GM18505 (cell line): ENCODE results near the gene C17orf50.

ENCODE experiments used
- ATAC-seq: cut with Tn5 transposase; IDR thresholded peaks from one replicate; pipeline ENCODE4 v1.9.1; 2021; ENCODE audit not compliant: unreplicated experiment
- POLR2A ChIP-seq: IDR thresholded peaks from 4 replicates; pipeline ENCODE4 v1.6.1; 2011; ENCODE audit warnings: borderline replicate concordance; ENCODE audit not compliant: insufficient read depth, insufficient read length; ENCODE audit errors: extremely low read depth

The C17orf50 gene

DNA sequence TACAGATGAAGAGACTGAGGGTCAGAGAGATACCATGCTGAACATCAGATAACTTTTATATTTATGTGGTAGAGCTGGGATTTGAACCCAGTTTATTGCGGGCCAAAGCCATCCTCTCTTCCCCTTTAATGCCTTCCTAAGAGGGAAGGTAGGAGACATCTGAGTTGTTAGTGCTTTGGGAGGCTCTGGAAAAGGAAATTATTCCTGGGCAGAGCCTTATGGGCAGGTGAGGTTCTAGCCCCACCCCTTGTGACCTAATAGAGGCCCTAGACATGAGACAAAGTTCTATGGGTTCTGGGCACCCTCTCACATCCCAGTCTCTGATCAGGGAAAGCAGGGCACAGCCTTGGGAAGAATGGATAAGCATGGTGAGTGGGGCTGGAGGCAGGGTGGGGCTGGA lies at the start of gene C17orf50:
C17orf50 (plus strand) TSS at position 301 of the 400 bp plus-strand sequence; CDS start at position 356, 55 bp downstream.
- TF ChIP-seq POLR2A = no peak
- no peak for ATAC-seq

DNA sequence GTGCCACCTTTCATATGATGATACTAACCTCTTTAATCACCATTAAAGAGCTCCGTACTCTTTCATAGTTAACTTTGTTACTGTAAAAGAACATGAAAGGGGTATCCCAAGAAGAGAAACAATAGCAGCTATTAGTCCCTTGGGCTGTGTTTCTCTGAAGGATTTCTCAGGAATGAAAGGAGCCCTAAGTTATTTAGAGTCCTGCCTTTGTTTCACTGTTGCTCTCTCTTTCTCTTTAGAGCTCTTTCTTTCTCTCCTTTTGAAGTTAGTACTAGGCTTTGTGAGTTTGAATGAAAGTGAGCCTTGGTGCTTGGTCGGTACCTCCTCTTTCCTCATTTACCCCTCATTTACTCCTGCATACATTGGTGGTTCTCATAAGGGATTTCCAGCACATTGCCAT lies 49.7 kb upstream of the C17orf50 start:
- TF ChIP-seq POLR2A = no peak
- ATAC-seq = no peak

DNA sequence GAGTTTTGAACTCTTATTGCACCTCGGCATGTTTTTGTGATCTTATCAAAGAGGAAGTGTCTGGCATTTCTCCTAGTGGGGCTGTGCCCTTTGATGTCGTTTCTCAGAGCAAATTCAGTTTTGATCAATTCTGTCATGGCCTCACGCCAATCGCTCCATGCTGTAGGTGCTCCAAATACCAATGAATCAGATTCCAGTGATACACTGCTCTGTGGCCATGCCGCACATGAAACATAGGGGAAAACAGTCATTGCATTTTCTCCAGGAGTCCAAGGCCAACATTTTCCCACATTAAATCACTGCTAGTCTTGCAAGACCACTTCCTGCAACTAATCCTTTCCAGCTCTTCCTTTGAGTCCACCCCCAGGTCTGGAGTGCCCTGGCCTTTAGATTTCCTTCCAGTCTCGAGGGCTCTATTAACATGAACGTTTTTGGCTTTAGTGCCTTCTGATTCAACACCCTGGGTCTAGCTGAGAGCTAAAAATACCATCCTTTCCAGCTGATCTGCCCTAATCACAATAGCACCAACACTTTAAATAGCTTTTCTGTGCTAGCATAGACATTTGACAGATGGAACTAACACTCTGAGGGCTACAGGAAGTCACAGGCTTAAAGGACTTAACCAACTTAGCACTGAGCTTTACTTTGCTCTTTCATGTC lies 47.5 kb upstream of the C17orf50 start:
- no peak for ATAC-seq
- TF ChIP-seq POLR2A = no peak

DNA sequence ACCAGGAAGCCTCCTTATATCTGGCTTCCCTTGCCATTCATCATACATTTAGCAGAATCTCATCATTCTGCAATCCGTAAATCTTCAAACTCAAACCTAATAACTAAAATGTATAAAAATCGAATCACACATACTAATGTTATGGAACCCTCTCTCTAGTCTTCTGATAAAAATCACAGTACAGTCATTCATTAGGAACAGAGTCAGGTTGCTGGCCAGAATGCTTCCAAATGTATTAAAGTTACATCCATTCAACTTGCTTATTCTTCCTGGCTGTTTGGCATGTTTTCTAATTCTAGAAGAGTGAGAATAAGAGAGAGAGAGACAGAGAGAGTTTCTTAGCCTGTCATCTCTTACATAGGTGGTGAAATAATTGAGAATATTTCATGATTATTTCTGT lies 45.7 kb upstream of the C17orf50 start:
- no peak for TF ChIP-seq POLR2A
- ATAC-seq = no peak

DNA sequence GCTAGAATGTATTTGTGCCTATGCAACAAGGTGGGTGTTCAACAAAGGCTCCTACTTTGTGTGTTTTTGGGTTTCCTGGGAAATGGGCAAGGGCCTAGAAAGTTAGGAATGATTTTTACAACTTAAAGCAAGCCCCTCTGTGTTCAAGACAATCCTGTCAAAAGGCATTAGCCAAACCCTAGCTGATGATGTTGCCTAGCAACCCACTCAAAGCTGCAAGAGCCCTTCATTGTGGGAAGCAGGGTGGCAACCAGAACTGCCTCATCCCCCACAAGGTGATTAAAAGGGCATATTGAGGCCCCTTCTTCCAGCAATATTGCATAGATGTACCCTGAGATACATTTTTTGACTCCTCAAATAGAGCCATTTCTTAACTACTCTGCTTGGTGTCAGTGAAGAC lies 45.3 kb upstream of the C17orf50 start:
- ATAC-seq = no peak

DNA sequence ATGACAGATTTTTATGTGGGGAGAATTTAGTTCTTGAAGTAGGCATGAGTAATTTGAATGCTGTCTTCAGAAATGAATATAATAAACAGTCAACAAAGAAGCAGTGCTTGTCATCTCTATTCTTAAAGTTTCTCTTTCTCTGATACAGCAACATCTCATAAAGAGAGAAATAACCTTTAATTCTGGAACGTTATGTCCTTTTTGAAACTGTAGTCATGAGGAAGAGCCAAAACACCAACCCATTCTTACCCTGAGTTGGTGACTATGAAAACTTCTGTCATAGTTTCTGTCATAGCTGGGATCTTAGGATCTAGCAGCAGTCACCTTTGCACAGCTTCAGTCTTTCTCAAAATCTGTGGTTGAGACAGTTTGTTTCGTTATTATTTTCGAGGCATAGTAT lies 44.5 kb upstream of the C17orf50 start:
- ATAC-seq = no peak
- TF ChIP-seq POLR2A = no peak

More for the DNA sequence above, 45.3 kb upstream of the C17orf50 start:
- TF ChIP-seq POLR2A = no peak

DNA sequence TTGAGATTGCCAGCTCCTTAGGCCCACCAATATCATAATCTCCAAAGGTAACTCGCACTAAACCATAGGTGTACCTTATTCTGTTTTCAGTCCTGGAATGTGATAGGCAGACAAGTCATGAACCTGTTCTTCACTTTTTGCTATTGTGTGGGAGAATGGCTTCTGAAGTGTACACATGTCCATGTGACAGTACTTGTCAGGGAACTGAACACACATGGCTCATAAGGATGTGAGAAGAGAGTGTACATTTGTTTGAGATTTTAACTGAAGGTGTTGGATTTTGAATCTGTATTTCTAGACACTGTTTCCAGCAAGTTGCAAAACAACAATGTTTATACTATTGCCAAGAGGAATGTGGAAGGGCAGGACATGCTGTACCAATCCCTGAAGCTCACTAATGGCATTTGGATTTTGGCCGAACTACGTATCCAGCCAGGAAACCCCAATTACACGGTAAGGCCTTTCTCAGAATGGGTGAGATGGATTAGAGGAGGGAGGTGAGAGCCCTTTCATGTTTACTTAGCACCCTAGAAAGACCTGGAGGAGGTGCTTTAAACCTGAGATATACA lies 43.7 kb upstream of the C17orf50 start:
- no peak for ATAC-seq
- no peak for TF ChIP-seq POLR2A

DNA sequence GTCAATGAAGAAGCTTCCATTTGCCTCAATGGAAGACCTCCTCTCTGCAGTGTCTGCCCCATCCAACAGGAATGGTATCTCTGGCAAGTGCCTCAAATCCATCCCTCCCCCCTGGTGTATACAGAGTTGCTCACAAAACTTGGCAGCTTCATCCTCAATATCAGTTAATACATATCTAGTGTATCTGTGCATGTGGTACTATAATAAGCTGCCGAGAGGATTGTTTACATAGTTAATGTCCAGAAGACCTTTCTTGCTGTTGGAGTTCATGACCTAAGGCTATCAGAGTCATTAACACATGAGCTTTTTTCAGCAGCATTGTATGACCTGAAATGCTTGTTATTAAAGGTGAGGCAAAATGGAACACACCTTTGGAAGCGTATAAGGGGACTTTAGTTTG lies 43.2 kb upstream of the C17orf50 start:
- no peak for ATAC-seq
- no peak for TF ChIP-seq POLR2A

DNA sequence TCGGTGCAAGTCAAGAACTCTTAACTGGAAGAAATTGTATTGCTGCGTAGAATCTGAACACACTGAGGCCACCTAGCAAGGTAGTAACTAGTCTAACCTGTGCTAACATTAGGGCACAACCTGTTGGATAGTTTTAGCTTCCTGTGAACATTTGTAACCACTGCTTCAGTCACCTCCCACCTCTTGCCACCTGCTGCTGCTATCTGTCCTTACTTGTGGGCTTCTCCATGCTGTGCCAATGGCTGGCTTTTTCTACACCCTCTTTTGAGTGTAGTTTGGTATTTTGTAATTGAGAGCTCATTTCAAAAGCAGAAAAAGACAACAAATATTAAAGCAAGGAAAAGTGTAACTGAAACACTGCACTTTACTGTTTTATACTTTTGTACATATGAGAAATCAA lies 37.0 kb upstream of the C17orf50 start:
- no peak for TF ChIP-seq POLR2A
- no peak for ATAC-seq

DNA sequence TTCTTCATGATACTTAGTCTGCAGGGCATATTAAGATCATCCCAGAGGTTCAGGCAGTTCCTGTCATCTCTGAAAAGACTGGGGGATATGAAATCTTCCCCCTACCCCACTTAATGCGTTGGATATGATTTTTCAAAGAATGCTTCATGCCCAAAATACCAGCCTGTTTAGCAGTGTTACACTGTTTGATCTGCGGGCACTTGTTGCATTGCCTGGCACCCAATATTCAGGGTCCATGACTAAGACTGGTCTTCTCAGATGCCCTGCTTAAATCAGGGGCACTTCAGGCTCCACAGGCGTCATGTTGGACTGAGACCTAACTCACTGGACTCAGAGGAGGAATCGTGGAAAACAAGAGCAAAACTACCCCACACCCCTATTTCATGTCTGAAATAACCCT lies 35.6 kb upstream of the C17orf50 start:
- no peak for TF ChIP-seq POLR2A
- ATAC-seq = no peak

DNA sequence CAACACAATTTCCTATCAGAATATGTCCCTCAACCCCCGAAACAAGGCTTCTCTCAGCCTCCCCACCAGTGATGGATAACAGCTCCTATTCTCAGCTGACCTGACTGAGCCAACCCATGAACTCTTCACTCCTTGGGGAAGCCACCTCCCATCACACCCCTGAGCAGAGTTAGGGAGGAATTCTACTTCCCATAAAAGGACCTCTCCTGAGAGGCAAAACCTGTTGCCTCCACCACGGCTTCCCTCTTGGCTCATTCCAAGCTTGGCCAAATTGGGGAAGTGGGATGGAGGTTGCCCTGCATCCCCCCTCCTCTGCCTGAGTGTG lies 34.9 kb upstream of the C17orf50 start:
- ATAC-seq = no peak
- no peak for TF ChIP-seq POLR2A

DNA sequence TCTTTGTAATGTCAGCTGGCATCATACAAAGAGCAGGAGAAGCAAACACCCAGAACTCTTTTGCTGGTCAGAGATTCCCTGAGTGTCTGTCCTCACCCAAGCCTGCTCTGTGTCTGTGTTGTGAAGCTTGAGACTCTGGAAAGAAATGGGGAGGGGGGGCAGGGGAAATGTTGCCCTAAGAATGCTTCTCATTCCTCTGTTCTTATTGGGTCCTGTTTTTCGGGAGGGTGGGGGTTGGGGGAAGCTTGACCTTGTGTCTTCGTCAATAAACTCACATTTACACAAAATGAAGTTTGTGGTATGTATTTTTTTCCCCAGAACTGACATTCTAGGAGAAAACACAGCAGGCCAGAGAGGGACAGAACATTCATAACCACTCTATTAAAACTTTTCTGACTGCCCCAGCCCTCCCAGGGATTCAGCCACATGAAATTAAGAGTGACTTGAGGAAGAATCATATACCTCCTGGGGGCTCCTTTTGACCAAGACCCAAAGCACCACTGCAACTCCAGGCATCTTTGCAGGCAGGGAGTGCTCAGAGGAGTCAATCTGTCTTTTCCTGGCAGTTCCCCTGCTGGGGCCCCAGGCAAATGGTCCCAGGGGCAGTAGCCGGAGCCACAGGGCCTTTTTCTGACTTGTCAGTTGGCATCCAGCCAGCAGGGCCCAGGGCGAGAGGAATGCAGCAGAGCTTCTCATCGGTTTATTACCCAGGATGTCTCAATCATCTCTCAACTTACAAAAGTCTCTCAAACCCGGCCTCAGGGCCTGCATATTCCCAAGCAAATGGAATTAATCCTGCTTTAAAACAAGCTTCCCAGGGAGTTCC lies 34.3 kb upstream of the C17orf50 start:
- no peak for TF ChIP-seq POLR2A

DNA sequence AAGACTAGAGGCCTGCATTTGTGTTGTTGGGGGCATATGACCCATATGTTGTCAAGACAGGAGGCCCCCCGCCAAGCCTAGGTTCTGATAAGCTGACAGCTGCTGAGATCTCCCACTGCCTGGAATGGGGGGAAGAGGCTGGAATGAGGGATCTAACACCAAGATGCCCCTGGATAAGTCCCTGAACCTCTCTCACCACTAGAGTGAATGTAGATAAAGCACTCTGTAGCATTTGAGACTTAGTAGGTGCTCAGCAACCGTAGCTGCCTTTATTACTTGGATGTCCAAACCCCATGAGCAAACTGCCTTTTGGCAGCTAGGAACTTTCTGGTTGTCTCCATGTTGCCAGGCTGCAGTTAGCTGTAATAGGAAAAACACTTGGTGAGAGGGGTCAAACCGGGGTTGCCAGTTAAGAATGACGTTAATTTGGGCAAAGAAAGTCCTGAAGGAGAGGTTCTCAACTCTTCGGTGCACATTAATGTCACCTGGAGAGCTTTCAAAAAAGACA lies 33.7 kb upstream of the C17orf50 start:
- ATAC-seq = no peak
- no peak for TF ChIP-seq POLR2A

More for the DNA sequence above, 34.3 kb upstream of the C17orf50 start:
- no peak for ATAC-seq

DNA sequence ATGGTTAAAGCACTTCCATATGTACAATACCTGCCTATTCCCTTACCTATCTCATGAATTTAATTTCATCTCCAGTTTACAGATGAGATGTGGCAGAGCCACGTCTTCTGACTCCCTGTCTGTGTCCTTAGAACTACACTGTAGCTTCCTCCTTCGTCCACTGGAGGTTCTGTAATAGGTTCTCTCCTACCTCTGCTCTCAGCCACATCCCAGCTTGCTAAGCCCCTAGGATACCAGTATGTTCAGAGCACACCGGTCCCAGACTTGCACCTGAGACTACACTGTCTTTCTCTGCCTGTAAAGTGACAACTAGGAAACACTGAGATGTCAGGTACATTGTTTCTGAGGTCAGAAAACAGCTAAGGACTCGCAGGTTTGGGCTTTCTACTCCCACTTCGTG lies 33.1 kb upstream of the C17orf50 start:
- no peak for TF ChIP-seq POLR2A

More for the DNA sequence above, 33.1 kb upstream of the C17orf50 start:
- no peak for ATAC-seq
